Right atrium auricular region (tissue), 2 donors: ENCODE results near the gene C4orf51. TPM values are rescaled to one million over a fixed set of nuclear protein-coding genes. Genes with fewer than 3 reads are reported as not detected.

Experiments used
- DNase-seq: peaks from one replicate; pipeline ENCODE4 v3.0.0-alpha.2; 2019; ENCODE audit warnings: low spot score
- H3K27ac ChIP-seq, 2 donors: fragments of 200-600 bp; sonication (generic); 1 replicate in 1 of 2; 2 replicates in 1 of 2; pipeline ENCODE4 v1.5.1; 2016 to 2019
- H3K27me3 ChIP-seq, 2 donors: fragments of 200-600 bp; sonication (generic); one replicate each; pipeline versions ENCODE4 v1.5.1 to v1.6.0; 2017 to 2019
- H3K36me3 ChIP-seq: fragments of 200-600 bp; sonication (generic); one replicate; pipeline ENCODE4 v1.5.1; 2016
- H3K4me1 ChIP-seq, 2 donors: fragments of 200-600 bp; sonication (generic); one replicate each; pipeline versions ENCODE4 v1.5.1 to v1.6.0; 2017 to 2019
- H3K4me3 ChIP-seq, 2 donors: fragments of 200-600 bp; sonication (generic); 1 replicate in 1 of 2; 2 replicates in 1 of 2; pipeline ENCODE4 v1.5.1; 2017 to 2019; ENCODE audit warnings: mild to moderate bottlenecking in 1 of 2, moderate library complexity in 1 of 2
- H3K9me3 ChIP-seq, 2 donors: fragments of 200-600 bp; sonication (generic); one replicate each; pipeline ENCODE4 v1.5.1; 2019
- total RNA-seq, 2 donors: library from RNA; depleted of rRNA; stranded (reverse); fragments of >200 nt; gene quantifications; one replicate each; pipeline ENCODE4 v1.1.0, GENCODE V29; 2016
- TF ChIP-seq, protein P1 (sequence below), 2 donors: fragments of 200-600 bp; sonication (generic); IDR thresholded peaks; one replicate each; pipeline ENCODE4 v1.5.1; 2019; ENCODE audit warnings: antibody characterized with exemption in 2 of 2

C4orf51 gene
- total RNA-seq, 2 donors from 2014 or later = not detected

GRCh38 chr4:145739845-145740244 lies 59.9 kb downstream of the C4orf51 start:
- Histone ChIP-seq H3K4me3 (no peak overlapping the region), H3K9me3 (no peaks in the 10 kb centered on the region), H3K27ac (no peak overlapping the region), H3K4me1 (peaks cover 0 to 24% of the 10 kb centered on the region in 2 donors), H3K36me3 (no peaks in the 10 kb centered on the region), H3K27me3 (no peaks in the 10 kb centered on the region)
- DNase-seq = no peak
- TF ChIP-seq, protein P1, sequence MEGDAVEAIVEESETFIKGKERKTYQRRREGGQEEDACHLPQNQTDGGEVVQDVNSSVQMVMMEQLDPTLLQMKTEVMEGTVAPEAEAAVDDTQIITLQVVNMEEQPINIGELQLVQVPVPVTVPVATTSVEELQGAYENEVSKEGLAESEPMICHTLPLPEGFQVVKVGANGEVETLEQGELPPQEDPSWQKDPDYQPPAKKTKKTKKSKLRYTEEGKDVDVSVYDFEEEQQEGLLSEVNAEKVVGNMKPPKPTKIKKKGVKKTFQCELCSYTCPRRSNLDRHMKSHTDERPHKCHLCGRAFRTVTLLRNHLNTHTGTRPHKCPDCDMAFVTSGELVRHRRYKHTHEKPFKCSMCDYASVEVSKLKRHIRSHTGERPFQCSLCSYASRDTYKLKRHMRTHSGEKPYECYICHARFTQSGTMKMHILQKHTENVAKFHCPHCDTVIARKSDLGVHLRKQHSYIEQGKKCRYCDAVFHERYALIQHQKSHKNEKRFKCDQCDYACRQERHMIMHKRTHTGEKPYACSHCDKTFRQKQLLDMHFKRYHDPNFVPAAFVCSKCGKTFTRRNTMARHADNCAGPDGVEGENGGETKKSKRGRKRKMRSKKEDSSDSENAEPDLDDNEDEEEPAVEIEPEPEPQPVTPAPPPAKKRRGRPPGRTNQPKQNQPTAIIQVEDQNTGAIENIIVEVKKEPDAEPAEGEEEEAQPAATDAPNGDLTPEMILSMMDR (IDR thresholded peaks at IDR 0.05) = no peak

GRCh38 chr4:145740806-145741205 lies 60.9 kb downstream of the C4orf51 start:
- DNase-seq = no peak
- Histone ChIP-seq H3K4me3 (no peak overlapping the region), H3K27ac (no peak overlapping the region), H3K4me1 (peaks cover 0 to 15% of the 10 kb centered on the region in 2 donors), H3K36me3 (no peaks in the 10 kb centered on the region), H3K27me3 (no peaks in the 10 kb centered on the region), H3K9me3 (no peaks in the 10 kb centered on the region)
- TF ChIP-seq, protein P1 (IDR thresholded peaks at IDR 0.05) = no peak

GRCh38 chr4:145743641-145744040 lies 63.7 kb downstream of the C4orf51 start:
- TF ChIP-seq, protein P1 (IDR thresholded peaks at IDR 0.05) = no peak
- Histone ChIP-seq H3K4me1 (no peaks in the 10 kb centered on the region), H3K9me3 (no peaks in the 10 kb centered on the region), H3K27ac (no peak overlapping the region), H3K27me3 (no peaks in the 10 kb centered on the region), H3K36me3 (no peaks in the 10 kb centered on the region), H3K4me3 (no peak overlapping the region)
- DNase-seq = no peak

- H3K4me1 ChIP-seq = no peaks in the 10 kb centered on the region
- TF ChIP-seq, protein P1 (IDR thresholded peaks at IDR 0.05) = no peak
- H3K27me3 ChIP-seq = no peaks in the 10 kb centered on the region
- no peak for DNase-seq
- peaks cover 6% of the 10 kb centered on the region for H3K36me3 ChIP-seq
- H3K9me3 ChIP-seq = no peaks in the 10 kb centered on the region
- no peak overlapping the region for H3K27ac ChIP-seq
- no peak overlapping the region for H3K4me3 ChIP-seq
These were observed 75.9 kb downstream of the C4orf51 start for GRCh38 chr4:145755802-145756201.

- TF ChIP-seq, protein P1 (IDR thresholded peaks at IDR 0.05) = no peak
- no peaks in the 10 kb centered on the region for H3K4me1 ChIP-seq
- H3K4me3 ChIP-seq = no peak overlapping the region
- no peak for DNase-seq
- H3K27ac ChIP-seq = no peak overlapping the region
- H3K36me3 ChIP-seq = peaks cover 11% of the 10 kb centered on the region
- H3K27me3 ChIP-seq = no peaks in the 10 kb centered on the region
- H3K9me3 ChIP-seq = no peaks in the 10 kb centered on the region
These were observed 76.3 kb downstream of the C4orf51 start for GRCh38 chr4:145756244-145756643.

GRCh38 chr4:145757188-145757587 lies 77.2 kb downstream of the C4orf51 start:
- Histone ChIP-seq H3K27ac (no peak overlapping the region), H3K27me3 (no peaks in the 10 kb centered on the region), H3K4me1 (no peaks in the 10 kb centered on the region), H3K36me3 (peaks cover 14% of the 10 kb centered on the region), H3K4me3 (no peak overlapping the region), H3K9me3 (no peaks in the 10 kb centered on the region)
- TF ChIP-seq, protein P1 (IDR thresholded peaks at IDR 0.05) = no peak
- no peak for DNase-seq
